ENCODE measurements around the gene TTC27.
A peak's percentile ranks its signal among the peaks of the same experiment; 100 is the strongest.

Gene TTC27

GRCh38 chr2:32666704-32667103 is 38.9 kb downstream of the TTC27 start:
- no peak for DNase-seq (ENCODE audit: low read depth)
- TF ChIP-seq, protein P1, sequence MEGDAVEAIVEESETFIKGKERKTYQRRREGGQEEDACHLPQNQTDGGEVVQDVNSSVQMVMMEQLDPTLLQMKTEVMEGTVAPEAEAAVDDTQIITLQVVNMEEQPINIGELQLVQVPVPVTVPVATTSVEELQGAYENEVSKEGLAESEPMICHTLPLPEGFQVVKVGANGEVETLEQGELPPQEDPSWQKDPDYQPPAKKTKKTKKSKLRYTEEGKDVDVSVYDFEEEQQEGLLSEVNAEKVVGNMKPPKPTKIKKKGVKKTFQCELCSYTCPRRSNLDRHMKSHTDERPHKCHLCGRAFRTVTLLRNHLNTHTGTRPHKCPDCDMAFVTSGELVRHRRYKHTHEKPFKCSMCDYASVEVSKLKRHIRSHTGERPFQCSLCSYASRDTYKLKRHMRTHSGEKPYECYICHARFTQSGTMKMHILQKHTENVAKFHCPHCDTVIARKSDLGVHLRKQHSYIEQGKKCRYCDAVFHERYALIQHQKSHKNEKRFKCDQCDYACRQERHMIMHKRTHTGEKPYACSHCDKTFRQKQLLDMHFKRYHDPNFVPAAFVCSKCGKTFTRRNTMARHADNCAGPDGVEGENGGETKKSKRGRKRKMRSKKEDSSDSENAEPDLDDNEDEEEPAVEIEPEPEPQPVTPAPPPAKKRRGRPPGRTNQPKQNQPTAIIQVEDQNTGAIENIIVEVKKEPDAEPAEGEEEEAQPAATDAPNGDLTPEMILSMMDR (conservative IDR thresholded peaks at IDR 0.05; ENCODE audit: low read depth, low read length), result no peak
- H3K4me3 ChIP-seq (ENCODE audit: low read length), result no peak overlapping the region

- no peak overlapping the region for H3K4me3 ChIP-seq (ENCODE audit: low read length)
- TF ChIP-seq, protein P1 (conservative IDR thresholded peaks at IDR 0.05; ENCODE audit: low read depth, low read length), result no peak
- no peak for DNase-seq (ENCODE audit: low read depth)
Observed at GRCh38 chr2:32668254-32668653, 40.4 kb downstream of the TTC27 start.

DNA sequence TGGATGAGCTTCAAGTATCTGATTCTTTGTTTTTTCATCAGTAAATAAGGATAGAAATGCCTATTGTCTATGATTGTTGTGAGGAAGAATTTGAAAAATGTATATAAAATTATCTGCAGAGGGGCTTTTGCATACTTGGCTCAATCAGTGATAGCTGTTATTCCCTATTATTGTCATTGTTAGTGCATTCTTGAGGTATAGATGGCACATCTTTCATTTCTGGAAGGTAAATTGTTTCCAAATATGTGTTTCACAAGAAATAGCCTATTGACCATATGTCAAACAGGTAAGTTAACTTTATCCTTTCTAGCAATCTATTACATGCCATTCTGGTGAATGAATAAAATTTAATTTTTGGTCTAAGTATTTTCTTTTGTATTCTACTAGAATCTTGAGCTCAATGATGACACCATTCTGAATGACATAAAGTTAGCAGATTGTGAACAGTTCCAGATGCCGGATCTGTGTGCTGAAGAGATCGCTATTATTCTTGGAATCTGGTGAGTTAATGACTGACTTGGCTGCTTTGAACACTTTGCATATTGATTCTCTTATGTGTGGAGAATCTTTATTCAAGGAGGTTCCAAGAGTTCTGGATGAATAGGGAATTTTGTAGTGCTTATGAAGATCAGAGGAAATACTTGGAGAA is 44.2 kb downstream of the TTC27 start:
- H3K4me3 ChIP-seq (ENCODE audit: low read length), result no peak overlapping the region
- DNase-seq (ENCODE audit: low read depth), result no peak
- TF ChIP-seq, protein P1 (conservative IDR thresholded peaks at IDR 0.05; ENCODE audit: low read depth, low read length), result no peak

DNA sequence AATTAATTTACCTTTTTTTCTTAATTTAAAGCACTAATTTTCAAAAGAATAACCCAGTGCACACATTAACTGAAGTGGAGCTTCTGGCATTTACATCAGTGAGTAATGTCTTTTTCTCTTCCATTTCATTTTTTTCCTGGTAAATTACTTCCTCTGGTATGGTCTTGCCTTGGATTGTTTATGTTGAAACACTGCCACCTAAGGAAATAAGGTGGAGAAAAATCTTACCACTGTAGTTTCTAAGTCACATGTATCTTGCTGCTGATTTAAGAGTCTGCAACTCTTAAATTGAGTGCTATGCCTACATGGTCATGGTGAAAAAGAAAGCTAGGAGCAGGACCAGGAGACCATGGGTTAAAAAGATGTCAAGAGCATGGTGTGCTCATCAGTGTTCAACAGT is 51.0 kb downstream of the TTC27 start:
- DNase-seq (ENCODE audit: low read depth), result peak; percentile 32
- TF ChIP-seq, protein P1 (conservative IDR thresholded peaks at IDR 0.05; ENCODE audit: low read depth, low read length), result peak; percentile 17
- no peak overlapping the region for H3K4me3 ChIP-seq (ENCODE audit: low read length)

DNA sequence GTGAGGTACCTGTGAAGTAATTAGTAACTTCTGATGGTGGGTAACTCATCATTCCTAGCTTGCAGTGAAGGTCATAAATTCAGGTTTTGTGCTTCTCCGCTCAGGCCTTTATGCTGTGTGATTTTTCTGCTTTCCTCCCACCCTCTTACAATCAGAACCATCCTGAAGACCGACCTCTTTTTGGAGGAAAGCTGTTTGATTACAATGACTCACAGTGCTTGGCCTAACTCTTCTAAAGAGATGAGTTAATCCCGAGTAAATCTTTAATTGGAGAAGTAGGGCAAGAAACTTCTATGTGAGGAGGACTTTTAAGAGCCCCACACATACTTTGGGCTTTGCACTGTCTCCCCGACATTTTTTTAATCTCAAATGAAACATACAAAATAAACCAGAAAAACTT is 53.1 kb downstream of the TTC27 start:
- DNase-seq (ENCODE audit: low read depth), result no peak
- TF ChIP-seq, protein P1 (conservative IDR thresholded peaks at IDR 0.05; ENCODE audit: low read depth, low read length), result no peak
- no peak overlapping the region for H3K4me3 ChIP-seq (ENCODE audit: low read length)

DNA sequence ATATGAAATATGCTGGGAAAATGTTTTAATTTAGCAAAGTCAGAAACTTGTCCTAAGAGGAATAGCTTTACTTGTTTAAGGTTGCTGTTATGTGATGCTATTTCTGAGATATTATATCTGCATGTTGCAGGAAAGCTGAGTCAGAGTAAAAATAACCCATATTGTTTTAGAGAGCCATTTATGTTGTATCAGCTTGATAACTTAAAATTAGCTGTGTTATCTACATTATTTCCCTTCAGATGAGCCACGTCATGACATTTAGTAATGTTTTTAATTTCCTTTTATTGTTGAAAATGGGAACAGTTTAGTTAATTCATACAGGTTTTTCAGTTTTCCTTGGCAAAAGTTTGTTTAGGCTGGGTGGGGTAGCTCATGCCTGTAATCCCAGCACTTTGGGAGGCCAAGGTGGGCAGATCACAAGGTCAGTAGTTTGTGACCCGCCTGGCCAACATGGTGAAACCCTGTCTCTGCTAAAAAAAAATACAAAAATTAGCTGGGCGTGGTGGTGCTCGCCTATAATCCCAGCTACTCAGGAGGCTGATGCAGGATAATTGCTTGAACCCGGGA is 55.8 kb downstream of the TTC27 start:
- DNase-seq (ENCODE audit: low read depth), result no peak
- TF ChIP-seq, protein P1 (conservative IDR thresholded peaks at IDR 0.05; ENCODE audit: low read depth, low read length), result no peak
- no peak overlapping the region for H3K4me3 ChIP-seq (ENCODE audit: low read length)

DNA sequence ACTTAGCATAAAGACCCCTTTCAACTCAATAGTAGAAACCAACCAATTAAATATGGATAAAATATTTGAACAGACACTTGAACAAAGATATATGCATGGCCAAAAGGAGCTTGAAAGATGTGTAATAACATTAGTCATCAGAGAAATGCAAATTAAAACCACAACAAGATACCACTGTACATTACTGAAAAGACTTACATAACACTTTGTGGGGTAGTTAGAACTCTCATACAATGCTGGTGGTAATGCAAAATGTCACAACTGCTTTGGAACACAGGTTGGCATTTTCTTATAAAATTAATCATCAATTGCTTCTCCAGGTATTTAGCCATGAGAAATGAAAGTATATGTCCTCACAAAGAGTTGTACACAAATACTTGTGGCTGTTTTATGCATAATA is 60.7 kb downstream of the TTC27 start:
- no peak overlapping the region for H3K4me3 ChIP-seq (ENCODE audit: low read length)
- TF ChIP-seq, protein P1 (conservative IDR thresholded peaks at IDR 0.05; ENCODE audit: low read depth, low read length), result no peak
- DNase-seq (ENCODE audit: low read depth), result peak; percentile 6
